HCEC 1CT (cell line): Measurements from ENCODE around the gene SEC22A.
A peak's percentile ranks its signal among the peaks of the same experiment; 100 is the strongest.

Experiments used
- DNase-seq: peaks from one replicate; pipeline ENCODE4 v3.0.0-alpha.2; 2017

Gene SEC22A

DNA sequence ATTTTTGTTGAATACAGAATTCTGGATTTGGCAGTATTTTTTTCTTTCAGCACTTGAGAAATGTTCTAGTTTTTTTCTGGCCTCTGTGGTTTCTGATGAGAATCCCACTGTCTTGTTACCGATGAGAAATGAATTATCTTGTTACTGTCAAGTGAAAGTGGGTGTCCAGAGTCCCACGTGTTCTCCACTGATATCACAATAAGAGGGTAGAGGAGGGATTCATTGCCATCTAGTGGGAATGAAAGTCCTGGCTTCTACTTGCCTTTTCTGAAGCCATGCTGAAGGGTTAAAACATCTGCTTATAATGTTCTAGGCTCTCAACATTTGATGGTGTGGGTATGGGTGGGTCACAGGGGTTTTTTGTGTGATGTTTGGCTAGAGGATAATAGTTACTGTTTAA is 66.1 kb downstream of the SEC22A start:
- no peak for DNase-seq

DNA sequence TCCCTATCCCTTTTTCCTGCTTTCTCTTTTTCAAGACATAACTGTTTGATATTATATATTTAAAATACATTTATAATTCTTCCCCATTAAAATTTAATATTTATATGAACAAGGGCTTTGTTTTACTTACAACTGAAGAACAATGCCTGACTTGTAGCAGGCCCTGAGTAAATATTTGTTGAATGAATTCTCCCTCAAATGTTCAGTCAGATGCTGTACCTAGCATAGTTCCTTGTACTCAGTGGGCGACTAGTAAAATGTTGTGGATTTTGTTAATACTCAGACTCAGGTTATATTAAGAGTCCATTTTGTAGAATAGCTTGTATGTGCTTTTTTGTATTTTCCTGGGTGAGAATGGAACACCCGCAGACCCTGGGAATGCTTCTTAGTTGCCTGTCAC is 69.1 kb downstream of the SEC22A start:
- DNase-seq: no peak

- no peak for DNase-seq
Measured at GRCh38 chr3:123271466-123272159, 69.9 kb downstream of the SEC22A start.

DNA sequence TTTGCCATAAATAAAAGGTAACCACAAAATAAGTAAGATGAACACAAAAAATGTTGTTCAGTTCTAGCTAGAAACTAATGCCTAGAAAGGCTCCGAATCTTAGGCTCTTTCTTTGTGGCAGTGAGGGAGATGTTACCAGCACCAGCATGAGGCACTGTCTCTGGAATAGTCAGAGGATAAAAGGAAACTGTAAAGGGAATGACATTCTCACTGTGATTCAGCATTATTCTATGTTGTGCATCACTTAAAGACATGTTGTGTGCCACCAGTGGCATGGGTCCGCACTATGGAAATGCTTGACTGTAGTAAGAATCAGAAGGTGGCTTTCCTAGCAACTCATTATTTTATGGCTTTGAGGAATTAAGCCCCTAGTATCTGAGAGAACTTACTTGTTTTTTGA is 70.8 kb downstream of the SEC22A start:
- DNase-seq: peak; percentile 34

GRCh38 chr3:123275691-123276090 is 73.9 kb downstream of the SEC22A start:
- no peak for DNase-seq

DNA sequence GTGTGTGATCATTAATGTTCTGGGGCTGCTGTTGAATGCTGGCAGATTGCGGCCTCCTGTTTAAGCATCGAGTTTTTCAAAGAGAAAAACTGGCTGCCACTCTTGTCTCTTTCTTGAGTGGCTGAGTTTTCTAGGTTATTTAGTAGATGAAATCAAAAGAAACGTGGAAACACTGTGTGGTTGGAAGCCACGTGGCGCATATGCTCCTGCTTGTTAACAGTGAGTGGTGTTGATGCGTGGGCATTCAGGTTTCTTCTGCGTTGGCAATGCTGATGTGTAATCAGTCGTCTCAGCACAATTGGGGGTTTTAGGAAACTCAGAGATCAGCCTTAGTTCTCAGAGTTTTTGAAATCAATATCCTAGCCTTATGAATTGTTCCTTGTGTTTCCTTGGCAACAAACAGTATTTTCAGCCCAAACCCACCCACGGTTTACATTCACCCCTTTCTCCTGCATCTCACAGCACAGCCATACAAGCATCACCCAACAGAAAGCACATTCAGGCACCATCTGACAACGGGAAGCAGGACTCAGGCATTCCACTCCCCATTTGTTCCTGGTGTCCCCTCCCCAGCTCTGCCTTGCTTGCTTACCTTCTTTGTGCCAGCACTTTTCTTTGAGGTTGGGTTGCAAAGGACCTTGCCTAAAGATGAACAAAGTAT is 74.7 kb downstream of the SEC22A start:
- DNase-seq: no peak

GRCh38 chr3:123277106-123277505 is 75.4 kb downstream of the SEC22A start:
- no peak for DNase-seq

GRCh38 chr3:123278446-123278845 is 76.7 kb downstream of the SEC22A start:
- DNase-seq: no peak

- no peak for DNase-seq
Measured at GRCh38 chr3:123279121-123279520, 77.4 kb downstream of the SEC22A start.

- no peak for DNase-seq
Measured at GRCh38 chr3:123281406-123281805, 79.7 kb downstream of the SEC22A start.

DNA sequence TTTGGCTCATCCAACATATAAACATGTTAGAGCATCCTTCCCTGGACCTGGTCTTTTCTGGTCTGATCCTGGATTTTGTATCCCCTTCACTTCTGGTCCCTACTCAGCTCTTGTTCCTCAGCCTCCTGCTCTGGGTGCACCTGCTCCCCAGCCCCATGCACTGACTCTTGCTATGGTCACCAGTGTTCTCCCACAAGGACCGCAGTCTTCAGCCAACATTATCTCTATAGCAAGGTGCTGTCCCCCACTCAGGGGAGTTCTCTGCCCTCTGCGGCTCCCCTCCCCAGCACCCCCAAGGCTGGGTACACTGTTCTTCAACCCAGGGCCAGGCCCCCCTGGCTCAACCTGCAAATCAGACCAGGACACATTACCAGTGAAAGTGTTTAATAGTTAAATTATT is 80.2 kb downstream of the SEC22A start:
- no peak for DNase-seq

DNA sequence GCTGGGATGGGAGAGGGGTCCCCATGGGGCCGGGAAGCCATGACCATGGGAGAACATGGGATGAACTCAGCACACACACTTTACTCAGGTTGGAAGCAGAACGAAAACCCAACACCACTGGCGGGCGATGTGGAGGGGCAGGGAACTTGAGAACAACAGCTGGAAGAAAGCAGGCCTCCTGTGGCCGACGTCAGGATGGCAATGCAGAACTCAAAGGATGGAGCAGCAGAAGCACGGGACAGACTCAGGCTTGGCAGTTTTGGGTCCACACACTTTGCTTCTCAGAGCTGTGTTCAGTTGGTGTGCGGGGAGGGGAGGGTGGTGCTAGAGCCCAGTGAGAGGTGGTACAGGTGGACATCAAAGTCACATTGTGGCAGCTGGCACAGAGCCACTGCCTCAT is 80.7 kb downstream of the SEC22A start:
- no peak for DNase-seq

DNA sequence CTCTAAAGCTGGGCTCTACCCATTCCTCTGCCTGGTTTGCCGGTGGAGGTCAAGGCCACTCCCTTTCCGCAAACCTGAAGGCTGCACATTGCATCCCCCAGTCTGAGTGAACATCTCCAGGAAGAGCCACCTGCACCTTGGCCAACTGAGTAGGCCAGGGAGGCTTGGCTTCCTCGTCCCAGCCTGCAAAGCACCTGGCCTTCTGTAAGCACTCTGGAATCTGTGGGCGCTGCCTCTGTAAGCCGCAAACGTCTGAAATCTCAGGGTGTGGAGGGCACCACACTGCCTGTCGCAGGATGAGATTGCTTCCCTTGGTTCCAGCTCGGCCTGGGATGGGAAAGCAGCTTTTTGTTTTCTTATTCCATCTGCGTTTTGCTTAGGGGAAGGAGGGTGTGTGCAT is 81.3 kb downstream of the SEC22A start:
- no peak for DNase-seq

DNA sequence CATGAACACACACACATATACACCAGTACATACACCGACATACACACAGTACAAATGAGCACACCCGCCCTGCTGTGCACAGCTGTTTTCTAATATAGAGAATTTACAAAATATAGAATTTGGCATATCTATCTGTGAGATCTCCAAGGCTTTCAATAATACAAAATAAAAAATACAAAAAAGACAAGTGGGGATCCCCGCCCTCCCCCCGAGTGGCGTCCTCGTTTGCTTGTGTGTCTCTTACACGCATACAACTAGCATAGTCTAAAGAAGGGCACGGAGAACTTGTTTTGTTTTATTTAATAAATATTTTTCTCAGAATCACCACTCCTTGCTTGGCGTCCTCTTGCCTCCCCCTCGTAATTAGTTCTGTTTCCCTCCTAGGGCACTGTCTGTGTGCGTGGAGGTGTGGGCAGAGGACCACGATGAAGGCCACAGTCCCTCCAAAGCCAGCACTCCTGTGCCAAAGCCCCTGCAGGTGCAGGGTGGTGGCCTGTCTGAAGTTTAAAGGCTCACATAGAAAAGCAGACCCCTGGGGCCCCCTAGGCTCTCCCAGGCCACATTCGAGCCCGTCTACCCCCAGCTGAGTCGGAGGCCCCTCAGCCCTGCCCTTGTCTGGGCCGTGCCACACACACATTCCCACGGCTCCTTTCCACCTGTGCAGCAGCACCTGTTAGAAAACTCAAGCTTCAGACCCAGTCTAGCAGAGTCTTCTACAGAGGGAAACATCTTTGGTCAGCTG is 82.1 kb downstream of the SEC22A start:
- DNase-seq: no peak

GRCh38 chr3:123284399-123285010 is 82.8 kb downstream of the SEC22A start:
- no peak for DNase-seq

DNA sequence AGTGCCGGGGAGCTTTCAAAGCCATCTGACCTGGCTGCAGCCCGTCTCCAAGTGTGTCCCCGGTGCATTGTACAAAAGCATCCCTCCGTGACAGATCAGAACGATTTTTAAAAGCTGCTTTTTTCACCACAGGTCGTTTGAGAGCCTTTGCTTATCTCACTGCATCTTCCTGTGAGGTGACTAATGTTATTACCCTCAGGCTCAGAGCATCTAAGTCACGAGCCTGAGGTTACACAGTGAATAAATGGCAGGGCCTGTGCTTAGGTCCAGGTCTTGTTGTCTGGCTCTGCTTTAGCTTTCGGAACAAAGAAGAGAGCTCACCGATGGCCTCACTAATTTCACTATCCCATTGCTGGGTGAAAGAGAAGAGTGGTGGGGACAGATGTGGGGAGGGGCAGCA is 83.3 kb downstream of the SEC22A start:
- no peak for DNase-seq

DNA sequence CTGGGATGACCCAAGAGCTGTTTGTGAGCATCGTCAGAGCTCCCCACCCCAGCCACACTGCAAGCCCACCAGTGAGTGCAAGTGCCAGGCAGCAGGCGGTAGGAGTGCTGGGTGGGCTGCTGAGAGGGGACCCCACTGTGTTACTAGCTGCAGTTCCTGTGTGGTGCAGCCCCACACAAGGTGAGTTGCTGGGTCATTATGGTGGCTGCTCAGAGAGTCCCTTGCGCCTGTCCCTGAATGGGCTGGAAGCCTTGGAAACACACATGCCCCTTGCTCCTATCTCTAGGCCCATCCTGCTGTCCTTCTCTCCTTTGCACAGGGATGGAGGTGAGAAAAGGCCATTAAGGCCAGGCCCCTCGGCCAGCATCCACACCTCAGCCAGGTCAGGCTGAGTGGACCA is 83.7 kb downstream of the SEC22A start:
- DNase-seq: no peak

GRCh38 chr3:123285931-123286307 is 84.2 kb downstream of the SEC22A start:
- no peak for DNase-seq

GRCh38 chr3:123286308-123287023 is 84.7 kb downstream of the SEC22A start:
- DNase-seq: peak; percentile 67

DNA sequence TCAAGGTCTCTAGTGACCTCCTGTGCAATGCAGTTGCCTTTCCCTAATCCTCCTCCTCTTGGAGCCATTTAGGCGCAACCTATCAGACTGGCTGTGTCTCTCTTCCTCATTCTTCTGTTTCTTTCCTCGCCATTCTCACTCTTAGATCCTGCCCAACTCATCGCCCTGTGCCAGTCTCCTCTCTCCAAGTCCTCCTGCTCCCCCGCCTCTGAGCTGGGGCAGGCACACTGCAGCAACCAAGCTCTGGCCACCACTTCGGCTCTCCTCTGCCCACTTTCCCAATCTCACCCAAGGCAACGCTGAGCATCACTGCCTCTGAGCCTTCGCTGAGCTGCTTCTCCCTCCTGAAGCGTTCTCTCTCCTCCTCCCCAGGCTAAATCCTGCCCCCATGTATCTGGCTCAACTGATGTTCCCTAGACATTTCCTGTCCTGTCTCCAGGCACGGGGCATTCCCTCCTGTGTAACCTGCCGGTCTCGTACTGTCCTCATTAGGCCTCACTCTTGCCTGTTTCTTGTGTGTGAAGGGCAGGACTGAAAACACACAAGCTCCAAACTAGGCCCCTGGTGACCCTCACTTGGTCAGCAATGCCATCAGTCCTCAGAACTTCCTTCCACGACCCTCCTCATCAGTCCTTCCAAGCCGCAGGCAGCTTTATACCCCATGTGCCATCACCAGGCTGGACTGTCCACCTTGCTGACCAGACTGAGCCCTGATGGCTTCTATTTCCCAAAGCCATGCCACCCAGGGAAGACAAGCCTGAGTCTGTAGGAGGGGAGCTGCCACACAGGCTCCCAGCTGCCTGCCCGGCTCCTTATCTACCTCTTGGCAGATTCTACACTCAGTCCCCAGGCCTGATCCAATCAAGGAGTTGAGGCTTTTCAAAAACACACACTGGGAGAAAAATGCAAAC is 85.6 kb downstream of the SEC22A start:
- no peak for DNase-seq

DNA sequence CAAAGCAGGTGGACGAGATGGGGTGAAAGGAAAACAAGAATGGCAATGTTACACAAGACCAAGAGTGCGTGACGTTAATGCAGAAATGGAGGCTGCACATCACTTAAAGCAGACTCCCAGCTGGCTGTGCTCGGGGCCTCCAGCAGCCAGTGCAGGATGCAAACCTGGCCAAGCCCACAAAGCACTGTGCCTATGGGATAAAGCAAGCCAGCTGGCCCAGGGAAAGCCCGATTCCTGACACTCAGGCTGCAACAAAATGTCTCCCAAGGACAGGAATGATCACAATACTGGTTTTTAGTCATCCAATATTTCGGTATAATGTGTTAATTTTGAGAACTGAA is 86.2 kb downstream of the SEC22A start:
- no peak for DNase-seq
